Measurements from ENCODE around the gene TMEM187.
A peak's percentile ranks its signal among the peaks of the same experiment; 100 is the strongest.

Gene TMEM187

GRCh38 chrX:153928846-153929245 lies 43.7 kb upstream of the TMEM187 start:
- H3K27me3 ChIP-seq (ENCODE audit: insufficient read depth, low read length) = no peaks in the 10 kb centered on the region; the same call in 1 of the 2 replicates
- peaks cover 11% of the 10 kb centered on the region for H3K36me3 ChIP-seq (ENCODE audit: insufficient read depth, low read depth, low read length)
- no peak overlapping the region for H3K27ac ChIP-seq (ENCODE audit: low read length)
- no peak overlapping the region for H3K9ac ChIP-seq (ENCODE audit: low read depth, low read length)
- 0 out of 2 replicates have a peak overlapping the region, but pooled peaks have one; percentile 43 for H3K4me3 ChIP-seq (ENCODE audit: low read length)
- H3K9me3 ChIP-seq (ENCODE audit: insufficient read depth, low read depth, low read length) = no peaks in the 10 kb centered on the region
- H3K4me1 ChIP-seq (ENCODE audit: insufficient read depth, low read length) = peaks cover 2% of the 10 kb centered on the region; the same call in 1 of the 2 replicates

DNA sequence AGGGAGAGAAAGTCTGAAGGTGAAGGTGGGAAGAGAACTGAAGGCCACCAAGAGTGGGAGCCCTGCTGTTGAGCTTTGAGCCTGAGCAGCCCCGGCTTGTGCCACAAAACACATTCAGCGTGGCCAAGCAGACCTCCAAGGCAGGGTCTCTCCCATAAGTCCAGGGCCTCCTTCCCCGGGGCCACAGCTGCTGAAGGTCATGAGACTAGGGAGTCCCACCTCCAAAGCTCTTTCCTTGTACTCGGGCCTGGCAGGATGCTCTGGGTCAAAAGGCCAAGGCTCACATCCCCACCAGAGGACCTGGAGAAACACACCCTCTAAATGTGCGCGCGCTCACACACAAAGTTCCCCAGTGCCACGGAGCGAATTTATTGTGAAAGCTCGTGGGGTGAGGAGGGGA lies 43.0 kb upstream of the TMEM187 start:
- Histone ChIP-seq H3K27ac (ENCODE audit: low read length) (no peak overlapping the region), H3K36me3 (ENCODE audit: insufficient read depth, low read depth, low read length) (peaks cover 11% of the 10 kb centered on the region), H3K4me1 (ENCODE audit: insufficient read depth, low read length) (peaks cover 2% of the 10 kb centered on the region; the same call in 1 of the 2 replicates), H3K4me3 (ENCODE audit: low read length) (no peak overlapping the region), H3K9ac (ENCODE audit: low read depth, low read length) (no peak overlapping the region), H3K27me3 (ENCODE audit: insufficient read depth, low read length) (no peaks in the 10 kb centered on the region; the same call in 1 of the 2 replicates), H3K9me3 (ENCODE audit: insufficient read depth, low read depth, low read length) (no peaks in the 10 kb centered on the region)

- Histone ChIP-seq H3K4me3 (ENCODE audit: low read length) (no peak overlapping the region), H3K9ac (ENCODE audit: low read depth, low read length) (no peak overlapping the region), H3K9me3 (ENCODE audit: insufficient read depth, low read depth, low read length) (no peaks in the 10 kb centered on the region), H3K27ac (ENCODE audit: low read length) (no peak overlapping the region), H3K36me3 (ENCODE audit: insufficient read depth, low read depth, low read length) (peaks cover 11% of the 10 kb centered on the region), H3K4me1 (ENCODE audit: insufficient read depth, low read length) (peaks cover 1% of the 10 kb centered on the region; the same call in 1 of the 2 replicates), H3K27me3 (ENCODE audit: insufficient read depth, low read length) (no peaks in the 10 kb centered on the region; the same call in 1 of the 2 replicates)
Measured at GRCh38 chrX:153930011-153930910, 42.3 kb upstream of the TMEM187 start.

GRCh38 chrX:153931151-153931550 lies 41.4 kb upstream of the TMEM187 start:
- peaks cover 11% of the 10 kb centered on the region for H3K36me3 ChIP-seq (ENCODE audit: insufficient read depth, low read depth, low read length)
- H3K27ac ChIP-seq (ENCODE audit: low read length) = no peak overlapping the region
- no peaks in the 10 kb centered on the region for H3K9me3 ChIP-seq (ENCODE audit: insufficient read depth, low read depth, low read length)
- no peak overlapping the region for H3K4me3 ChIP-seq (ENCODE audit: low read length)
- H3K4me1 ChIP-seq (ENCODE audit: insufficient read depth, low read length) = no peaks in the 10 kb centered on the region; the same call in 1 of the 2 replicates
- no peak overlapping the region for H3K9ac ChIP-seq (ENCODE audit: low read depth, low read length)
- no peaks in the 10 kb centered on the region for H3K27me3 ChIP-seq (ENCODE audit: insufficient read depth, low read length)

- Histone ChIP-seq H3K4me1 (ENCODE audit: insufficient read depth, low read length) (no peaks in the 10 kb centered on the region; the same call in 1 of the 2 replicates), H3K27ac (ENCODE audit: low read length) (no peak overlapping the region), H3K4me3 (ENCODE audit: low read length) (no peak overlapping the region), H3K9ac (ENCODE audit: low read depth, low read length) (no peak overlapping the region), H3K27me3 (ENCODE audit: insufficient read depth, low read length) (no peaks in the 10 kb centered on the region), H3K9me3 (ENCODE audit: insufficient read depth, low read depth, low read length) (no peaks in the 10 kb centered on the region), H3K36me3 (ENCODE audit: insufficient read depth, low read depth, low read length) (peaks cover 11% of the 10 kb centered on the region)
Measured at GRCh38 chrX:153931748-153932147, 40.8 kb upstream of the TMEM187 start.

DNA sequence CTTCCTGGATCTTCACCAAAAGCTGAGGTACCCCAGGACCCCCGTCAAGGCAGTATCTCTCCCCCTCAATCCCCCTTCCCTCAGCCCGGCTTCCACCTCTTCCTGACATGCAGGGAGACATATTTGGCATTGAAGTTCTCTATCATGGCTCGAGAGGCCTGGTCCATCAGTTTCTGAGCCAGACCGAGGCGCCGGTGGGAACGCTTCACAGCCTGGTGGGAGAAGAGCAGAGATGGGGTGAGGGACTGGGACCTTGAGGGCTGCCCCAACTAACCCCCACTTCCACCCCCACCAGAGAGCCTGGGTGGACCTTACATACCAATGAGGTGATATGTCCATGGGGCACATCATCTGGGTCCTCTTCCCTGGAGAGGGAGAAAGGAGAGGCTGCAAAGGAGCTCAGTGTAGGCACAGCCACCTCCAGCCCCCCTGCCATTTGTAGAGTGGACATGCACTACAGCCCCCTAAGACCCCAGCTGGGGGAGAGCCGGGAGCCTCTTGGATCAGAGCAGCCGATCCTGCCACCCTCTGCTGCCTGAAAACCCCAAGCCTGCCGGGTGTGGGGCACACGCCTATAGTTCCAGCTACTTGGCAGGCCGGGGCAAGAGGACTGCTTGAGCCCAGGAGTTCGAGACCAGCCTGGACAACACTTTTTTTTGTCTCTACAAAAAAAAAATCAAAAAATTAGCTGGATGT lies 40.2 kb upstream of the TMEM187 start:
- no peak overlapping the region for H3K9ac ChIP-seq (ENCODE audit: low read depth, low read length)
- no peak overlapping the region for H3K27ac ChIP-seq (ENCODE audit: low read length)

DNA sequence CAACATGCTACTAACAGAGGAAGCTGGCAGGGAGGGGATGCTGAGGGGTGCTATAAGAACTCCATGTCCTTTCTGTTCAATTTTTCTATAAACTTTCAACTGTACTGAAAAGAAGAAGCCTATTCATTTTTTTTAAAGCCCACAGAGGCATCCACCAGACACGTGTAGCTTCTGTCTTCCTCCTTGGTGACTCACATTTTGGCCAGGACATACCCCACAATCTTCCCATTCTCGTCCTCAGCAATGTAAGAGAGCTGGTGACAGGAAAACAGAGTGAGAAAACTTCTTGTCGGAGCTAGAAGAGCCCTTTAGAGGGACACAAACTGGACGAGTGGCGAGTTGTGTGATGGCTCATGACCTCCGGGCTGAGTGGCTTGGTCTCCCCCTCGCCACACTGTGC lies 38.8 kb upstream of the TMEM187 start:
- Histone ChIP-seq H3K27ac (ENCODE audit: low read length) (no peak overlapping the region), H3K9ac (ENCODE audit: low read depth, low read length) (peak overlapping the region; percentile 73; the same call in 1 of the 2 replicates), H3K36me3 (ENCODE audit: insufficient read depth, low read depth, low read length) (peaks cover 11% of the 10 kb centered on the region), H3K27me3 (ENCODE audit: insufficient read depth, low read length) (no peaks in the 10 kb centered on the region), H3K9me3 (ENCODE audit: insufficient read depth, low read depth, low read length) (no peaks in the 10 kb centered on the region), H3K4me1 (ENCODE audit: insufficient read depth, low read length) (no peaks in the 10 kb centered on the region; the same call in 1 of the 2 replicates), H3K4me3 (ENCODE audit: low read length) (peak overlapping the region; percentile 71)

More for the DNA sequence above, 40.2 kb upstream of the TMEM187 start:
- Histone ChIP-seq H3K36me3 (ENCODE audit: insufficient read depth, low read depth, low read length) (peaks cover 11% of the 10 kb centered on the region), H3K4me1 (ENCODE audit: insufficient read depth, low read length) (no peaks in the 10 kb centered on the region; the same call in 1 of the 2 replicates), H3K4me3 (ENCODE audit: low read length) (no peak overlapping the region), H3K27me3 (ENCODE audit: insufficient read depth, low read length) (no peaks in the 10 kb centered on the region), H3K9me3 (ENCODE audit: insufficient read depth, low read depth, low read length) (no peaks in the 10 kb centered on the region)

GRCh38 chrX:153934148-153934761 lies 38.3 kb upstream of the TMEM187 start:
- peaks cover 9% of the 10 kb centered on the region for H3K36me3 ChIP-seq (ENCODE audit: insufficient read depth, low read depth, low read length)
- peak overlapping the region; percentile 73; the same call in 1 of the 2 replicates for H3K9ac ChIP-seq (ENCODE audit: low read depth, low read length)
- H3K4me3 ChIP-seq (ENCODE audit: low read length) = peak overlapping the region; percentile 71
- no peaks in the 10 kb centered on the region for H3K9me3 ChIP-seq (ENCODE audit: insufficient read depth, low read depth, low read length)
- no peaks in the 10 kb centered on the region; the same call in 1 of the 2 replicates for H3K4me1 ChIP-seq (ENCODE audit: insufficient read depth, low read length)
- no peak overlapping the region for H3K27ac ChIP-seq (ENCODE audit: low read length)
- no peaks in the 10 kb centered on the region for H3K27me3 ChIP-seq (ENCODE audit: insufficient read depth, low read length)

- Histone ChIP-seq H3K4me1 (ENCODE audit: insufficient read depth, low read length) (peaks cover 2% of the 10 kb centered on the region; the same call in 1 of the 2 replicates), H3K27me3 (ENCODE audit: insufficient read depth, low read length) (no peaks in the 10 kb centered on the region), H3K9me3 (ENCODE audit: insufficient read depth, low read depth, low read length) (no peaks in the 10 kb centered on the region), H3K36me3 (ENCODE audit: insufficient read depth, low read depth, low read length) (peaks cover 7% of the 10 kb centered on the region), H3K27ac (ENCODE audit: low read length) (no peak within 1 kb of the TSS), H3K4me3 (ENCODE audit: low read length) (peak within 1 kb of the TSS; percentile 71), H3K9ac (ENCODE audit: low read depth, low read length) (peak within 1 kb of the TSS; percentile 73; the same call in 1 of the 2 replicates)
Measured at GRCh38 chrX:153934762-153935325, 37.7 kb upstream of the TMEM187 start, which contains the start of gene NAA10. Gene NAA10 (minus strand): TSS chrX:153935037. CDS start chrX:153934904, 133 bp downstream.

DNA sequence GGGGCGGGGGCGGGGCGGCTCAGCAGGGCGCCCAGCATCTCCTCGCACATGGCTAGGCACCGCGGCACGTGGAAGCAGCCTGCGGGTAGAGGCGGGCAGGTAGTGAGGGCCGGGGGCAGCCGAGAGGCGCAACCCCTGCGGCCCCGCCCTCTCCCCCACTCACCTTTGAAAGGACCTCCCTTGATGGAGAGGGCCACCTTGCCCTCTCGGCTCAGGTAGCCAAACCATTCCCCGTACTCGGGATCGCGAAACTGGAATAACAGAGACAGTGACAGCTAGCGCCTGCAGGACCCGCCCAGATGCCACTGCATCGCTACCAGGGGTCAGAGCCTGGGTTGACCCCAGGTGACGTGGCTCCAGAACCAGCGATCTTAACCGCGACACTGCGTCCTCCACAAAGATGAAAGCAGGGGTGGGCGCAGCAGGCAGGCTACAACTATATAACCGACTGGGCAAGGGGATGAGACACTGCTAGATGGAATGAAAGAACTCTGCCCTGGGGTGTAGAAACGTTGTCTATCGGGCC lies 37.2 kb upstream of the TMEM187 start:
- Histone ChIP-seq H3K4me1 (ENCODE audit: insufficient read depth, low read length) (peaks cover 5% of the 10 kb centered on the region; the same call in 1 of the 2 replicates), H3K27ac (ENCODE audit: low read length) (no peak overlapping the region), H3K27me3 (ENCODE audit: insufficient read depth, low read length) (no peaks in the 10 kb centered on the region), H3K4me3 (ENCODE audit: low read length) (peak overlapping the region; percentile 53; the same call in 1 of the 2 replicates), H3K36me3 (ENCODE audit: insufficient read depth, low read depth, low read length) (peaks cover 7% of the 10 kb centered on the region), H3K9me3 (ENCODE audit: insufficient read depth, low read depth, low read length) (no peaks in the 10 kb centered on the region), H3K9ac (ENCODE audit: low read depth, low read length) (no peak overlapping the region)

DNA sequence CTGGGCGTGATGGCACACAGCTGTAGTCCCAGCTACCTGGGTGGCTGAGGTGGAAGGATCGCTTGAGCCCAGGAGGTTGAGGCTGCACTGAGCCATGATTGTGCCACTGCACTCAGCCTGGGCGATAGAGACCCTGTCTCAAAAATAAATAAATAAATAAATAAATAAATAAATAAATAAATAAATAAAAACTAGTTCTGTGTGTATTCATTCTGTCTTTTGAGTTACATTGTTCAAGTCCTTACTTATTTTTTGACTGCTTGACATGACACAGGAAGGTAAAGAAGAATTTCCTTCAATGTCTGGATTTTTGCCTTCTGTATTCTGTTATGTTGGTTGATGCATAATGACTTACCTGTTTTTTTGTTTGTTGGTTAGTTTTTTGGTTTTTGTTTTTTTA lies 35.5 kb upstream of the TMEM187 start:
- Histone ChIP-seq H3K36me3 (ENCODE audit: insufficient read depth, low read depth, low read length) (peaks cover 7% of the 10 kb centered on the region), H3K27ac (ENCODE audit: low read length) (no peak overlapping the region), H3K4me1 (ENCODE audit: insufficient read depth, low read length) (peaks cover 5% of the 10 kb centered on the region; the same call in 1 of the 2 replicates), H3K9me3 (ENCODE audit: insufficient read depth, low read depth, low read length) (no peaks in the 10 kb centered on the region), H3K9ac (ENCODE audit: low read depth, low read length) (no peak overlapping the region), H3K27me3 (ENCODE audit: insufficient read depth, low read length) (no peaks in the 10 kb centered on the region), H3K4me3 (ENCODE audit: low read length) (no peak overlapping the region)
